Measurements from ENCODE around the gene FAIM2.

The FAIM2 gene

DNA sequence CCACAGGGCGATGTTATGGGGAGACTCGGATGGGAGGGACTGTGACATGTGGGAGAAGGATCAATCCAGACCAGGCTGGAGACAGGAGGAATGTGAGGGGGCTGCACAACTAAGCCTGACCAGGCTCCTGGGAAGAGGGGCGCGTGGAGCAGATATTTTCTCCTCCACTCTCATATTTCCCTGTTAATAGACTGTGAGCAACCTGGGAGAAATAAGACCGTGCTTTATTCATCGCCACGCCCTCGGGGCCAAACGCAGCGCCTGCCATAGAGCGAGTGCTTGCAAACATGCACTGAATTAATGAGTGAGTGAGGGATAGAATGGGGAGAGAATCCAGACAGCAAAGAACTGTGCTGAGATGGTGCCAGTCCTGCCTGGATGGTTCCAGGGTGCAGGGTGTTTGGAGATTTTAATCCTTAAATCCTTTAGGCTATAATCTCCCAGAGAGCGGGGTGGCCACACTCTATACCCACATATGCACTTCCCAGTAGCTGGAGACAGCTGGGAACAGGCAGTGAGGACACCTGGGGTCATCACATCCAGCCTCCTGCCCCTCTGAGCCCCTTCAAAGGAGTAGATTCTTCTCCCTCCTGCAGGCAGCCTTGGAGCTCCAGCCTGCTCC is 13.6 kb upstream of the FAIM2 start:
- no peak for DNase-seq

DNA sequence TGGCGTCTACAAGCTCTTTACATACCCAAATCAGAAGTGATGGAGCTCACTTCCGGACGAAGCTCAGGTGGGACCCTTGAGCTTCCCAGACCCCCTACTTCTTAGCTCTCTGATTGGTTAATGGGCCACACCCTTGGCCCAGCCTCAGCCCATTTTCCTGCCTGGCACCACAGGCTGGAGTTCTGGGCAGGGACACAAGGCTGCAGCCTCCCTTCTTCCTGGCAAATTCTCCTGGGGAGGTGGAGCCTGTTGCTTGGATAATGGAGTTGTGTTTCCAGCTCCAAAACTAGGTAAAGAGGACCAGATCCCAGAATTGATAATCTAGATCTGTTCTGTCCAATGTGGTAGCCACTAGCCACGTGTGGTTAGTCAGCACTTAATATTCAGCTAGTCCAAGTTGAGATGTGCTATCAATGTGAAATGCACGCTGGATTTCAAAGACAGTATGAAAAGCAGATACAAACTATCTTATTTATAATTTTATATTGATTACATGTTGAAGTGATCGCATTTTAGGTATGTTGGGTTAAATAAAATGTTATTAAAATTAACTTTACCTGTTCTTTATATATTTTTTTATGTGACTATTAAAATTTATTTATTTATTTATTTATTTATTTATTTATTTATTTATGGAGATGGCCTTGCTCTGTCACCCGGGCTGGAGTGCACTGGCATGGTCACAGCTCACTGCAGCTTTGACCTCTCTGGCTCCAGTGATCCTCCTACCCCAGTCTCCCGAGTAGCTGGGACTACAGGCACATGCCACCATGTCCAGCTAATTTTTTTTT is 12.6 kb upstream of the FAIM2 start:
- DNase-seq = no peak

DNA sequence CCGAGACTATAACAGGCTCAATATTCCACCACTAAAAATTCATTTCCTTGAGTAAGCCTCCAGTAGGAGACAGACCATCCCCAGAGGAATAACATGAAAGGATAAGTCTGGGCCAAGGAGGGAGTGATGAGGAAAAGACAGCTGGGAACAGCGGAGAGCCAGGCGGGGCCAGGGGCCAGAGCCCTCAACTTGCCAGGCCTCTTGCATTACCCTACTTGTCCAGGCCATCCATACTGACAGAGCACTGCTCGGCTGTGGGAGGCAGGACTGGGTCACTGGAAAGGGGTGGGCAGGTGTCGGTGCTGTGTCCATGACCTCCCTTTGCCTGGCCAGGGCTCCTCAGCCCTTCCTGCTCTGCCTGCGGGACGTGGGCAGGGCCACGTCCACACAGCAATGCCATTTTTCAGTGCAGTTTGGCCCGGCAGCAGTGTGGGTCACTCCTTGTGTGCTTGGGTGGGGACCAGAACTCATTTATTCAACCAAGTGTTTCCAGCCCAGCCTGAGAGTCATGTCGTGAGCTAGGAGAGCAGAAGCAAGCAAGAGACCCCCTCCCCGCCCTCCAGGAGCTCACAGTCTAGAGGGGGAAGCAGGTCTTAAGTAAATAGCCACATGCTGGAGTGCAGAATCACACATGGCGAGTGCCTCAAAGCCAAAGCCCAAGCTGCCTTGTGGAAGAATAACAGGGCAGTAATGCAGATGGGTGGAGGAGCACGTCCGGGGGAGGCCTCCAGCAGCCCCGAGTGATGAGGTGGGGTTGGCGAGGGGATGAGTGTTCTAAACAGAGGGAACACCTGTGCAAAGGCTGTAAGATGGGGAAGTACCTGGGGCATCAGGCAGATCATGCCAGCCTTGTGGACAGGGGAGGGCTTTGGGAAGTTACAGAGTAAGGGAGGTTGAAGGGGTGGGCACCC is 8.9 kb upstream of the FAIM2 start:
- DNase-seq = no peak

DNA sequence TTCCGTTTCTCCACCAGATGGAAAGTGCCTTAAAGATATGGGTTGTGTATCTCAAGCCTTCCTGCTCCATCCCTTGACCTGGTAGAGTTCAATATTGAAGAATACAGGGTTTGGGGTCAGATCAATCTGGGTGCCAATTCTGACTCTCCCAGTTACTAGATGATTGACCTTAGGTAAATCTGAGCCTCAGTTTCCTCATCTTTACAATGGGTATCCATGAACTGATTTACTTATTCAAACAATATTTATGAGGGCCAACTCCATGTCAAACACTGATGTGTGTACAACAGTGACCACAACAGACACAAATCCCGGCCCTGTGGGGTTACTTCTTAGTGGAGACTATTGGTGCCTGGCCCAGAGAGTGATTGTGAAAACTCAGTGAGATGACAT is 7.5 kb upstream of the FAIM2 start:
- no peak for DNase-seq

DNA sequence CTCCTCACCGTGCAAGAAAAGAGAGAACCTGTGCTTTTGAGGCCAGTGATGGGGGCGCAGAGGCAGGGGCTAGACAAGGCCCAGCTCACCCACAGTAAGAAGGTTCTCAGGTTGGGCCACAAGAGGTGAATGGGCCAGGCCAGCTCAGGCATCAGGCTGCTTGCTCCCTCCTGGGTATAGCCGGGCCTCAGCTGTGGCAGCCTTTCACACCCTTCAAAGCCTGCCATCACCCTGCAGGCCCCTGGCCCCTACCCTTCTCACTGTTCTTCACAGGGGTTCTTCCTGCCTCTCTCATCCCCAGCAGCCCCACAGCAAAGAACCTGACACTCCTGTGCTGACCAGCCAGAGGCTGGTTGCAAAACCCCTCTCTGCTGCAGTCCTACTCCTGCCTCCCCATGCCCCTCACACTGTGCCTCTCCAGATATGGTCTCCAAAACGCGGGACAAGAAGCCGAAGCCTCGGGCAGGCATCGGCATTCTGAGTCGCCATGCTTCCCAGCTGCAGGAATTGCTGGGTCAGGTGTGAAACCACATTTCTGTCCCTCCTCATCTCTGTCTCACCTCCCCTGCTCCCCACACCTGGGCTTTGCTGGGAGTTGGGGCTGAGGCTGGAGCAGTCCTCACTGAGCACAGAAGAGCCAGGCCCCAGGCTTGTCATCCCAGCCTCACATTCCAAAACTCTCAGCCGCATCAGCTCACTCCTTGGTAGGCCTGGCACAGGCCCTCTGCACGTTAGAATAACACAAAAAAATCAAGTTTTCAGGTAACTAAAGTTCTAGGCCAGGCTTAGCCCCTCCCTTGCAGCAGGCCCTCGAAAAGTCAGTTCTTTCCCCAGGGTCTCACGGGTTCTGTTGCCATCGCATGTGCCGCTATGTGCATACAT is 6.9 kb upstream of the FAIM2 start:
- DNase-seq = no peak

DNA sequence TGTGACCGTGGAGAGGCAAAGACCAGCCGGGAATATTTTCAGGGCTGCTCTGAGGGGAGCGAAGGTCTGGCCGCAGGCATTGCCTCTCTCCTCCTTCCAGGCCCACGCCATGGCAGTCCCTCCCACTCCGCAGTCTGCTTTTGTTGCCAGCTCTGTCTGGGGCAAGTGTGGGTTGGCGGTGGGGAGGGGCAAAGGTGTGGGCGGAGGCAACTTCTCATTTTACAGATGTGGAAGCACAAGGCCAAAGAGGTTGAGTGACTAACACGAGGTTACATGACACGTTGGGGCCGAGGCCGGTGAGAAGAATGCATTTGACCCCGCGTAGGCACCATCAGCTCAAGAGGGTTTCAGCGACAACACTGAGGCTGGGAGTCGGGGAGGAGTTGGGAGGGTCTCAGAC is 6.1 kb upstream of the FAIM2 start:
- DNase-seq = no peak

DNA sequence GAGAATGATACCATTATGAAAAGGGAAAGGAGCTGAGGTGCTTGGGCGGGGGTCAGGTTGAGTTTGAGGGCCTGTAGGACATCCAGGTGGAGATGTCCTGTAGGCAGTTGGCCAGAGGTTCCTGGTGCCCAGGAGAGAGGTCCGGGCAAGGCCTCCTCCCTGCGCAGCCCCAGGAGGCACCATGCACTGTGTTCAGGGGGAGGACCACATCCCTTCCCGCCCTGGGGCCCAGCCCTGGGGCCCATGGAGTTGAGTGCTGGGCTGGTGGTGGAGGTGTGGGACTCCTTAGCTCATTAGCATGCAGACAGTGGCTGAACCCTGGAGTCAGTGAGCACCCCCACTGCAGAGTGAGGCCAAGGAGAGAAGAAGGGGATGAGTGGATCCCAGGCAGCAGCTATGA is 5.7 kb upstream of the FAIM2 start:
- no peak for DNase-seq

DNA sequence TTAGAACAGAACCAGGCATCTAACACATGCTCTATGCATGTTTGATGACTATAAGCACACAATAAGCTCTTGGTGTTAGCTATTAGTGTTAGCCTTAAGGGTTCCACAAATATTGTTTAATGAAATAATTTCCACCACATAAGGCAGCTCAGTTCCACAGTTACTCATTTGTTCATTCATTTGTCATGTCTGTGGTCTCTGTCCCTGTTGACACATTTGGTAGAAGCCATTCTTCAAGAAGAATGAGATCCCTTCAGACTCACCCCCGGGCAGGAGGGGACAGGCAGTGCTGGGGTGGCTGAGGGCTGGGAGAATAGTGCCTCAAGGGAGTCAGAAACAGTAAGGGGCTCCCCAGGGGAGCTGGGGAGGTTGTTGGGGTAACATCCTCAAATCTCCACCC is 3.7 kb upstream of the FAIM2 start:
- no peak for DNase-seq

DNA sequence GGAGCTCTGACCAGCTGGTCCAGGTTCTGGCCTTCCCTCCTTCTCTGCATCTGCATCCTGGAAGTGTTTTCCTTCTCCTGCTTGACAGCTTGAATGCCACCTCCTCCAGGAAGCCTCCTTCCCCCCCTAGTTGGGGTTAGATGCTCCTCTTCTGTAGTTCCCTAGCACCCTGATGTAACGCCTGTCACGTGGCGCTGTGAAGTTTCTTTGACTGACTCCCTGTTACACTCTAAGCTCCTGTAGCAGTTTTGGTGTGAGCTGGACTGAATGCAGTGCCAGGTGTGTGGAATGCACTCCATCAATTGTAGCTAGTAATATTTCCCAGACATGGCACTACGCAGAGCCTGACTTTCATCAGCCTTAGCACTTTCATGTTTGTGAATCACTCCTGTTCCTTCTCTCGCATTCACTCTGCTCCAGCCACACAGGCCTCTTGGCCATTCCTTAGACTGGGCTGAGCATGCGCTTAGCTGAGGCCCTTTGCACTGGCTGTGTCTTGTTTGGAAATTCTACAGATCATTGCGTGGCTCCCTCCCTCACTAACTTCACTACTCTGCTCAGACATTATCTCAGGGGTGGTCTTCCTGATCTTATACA is 2.1 kb upstream of the FAIM2 start:
- no peak for DNase-seq

DNA sequence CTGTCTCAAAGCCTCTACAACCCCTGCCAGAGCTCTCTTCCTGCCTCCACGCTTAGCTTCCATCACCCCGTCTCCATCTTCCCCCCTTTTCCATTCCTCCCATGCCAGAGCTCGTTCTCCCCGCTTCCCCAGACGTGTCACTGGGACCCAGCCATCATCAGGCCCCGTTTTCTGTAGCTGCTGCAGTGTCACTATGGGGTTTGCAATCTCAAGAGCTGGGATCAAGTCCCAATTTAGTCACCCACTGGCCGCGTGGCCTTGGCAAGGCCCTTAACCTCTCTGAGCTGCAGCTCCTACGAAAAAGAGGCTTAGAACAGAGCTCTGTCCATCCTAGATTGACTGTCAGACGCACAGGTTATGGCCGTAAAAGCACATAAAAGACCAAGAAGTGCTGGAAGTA is 901 bp upstream of the FAIM2 start:
- no peak for DNase-seq

DNA sequence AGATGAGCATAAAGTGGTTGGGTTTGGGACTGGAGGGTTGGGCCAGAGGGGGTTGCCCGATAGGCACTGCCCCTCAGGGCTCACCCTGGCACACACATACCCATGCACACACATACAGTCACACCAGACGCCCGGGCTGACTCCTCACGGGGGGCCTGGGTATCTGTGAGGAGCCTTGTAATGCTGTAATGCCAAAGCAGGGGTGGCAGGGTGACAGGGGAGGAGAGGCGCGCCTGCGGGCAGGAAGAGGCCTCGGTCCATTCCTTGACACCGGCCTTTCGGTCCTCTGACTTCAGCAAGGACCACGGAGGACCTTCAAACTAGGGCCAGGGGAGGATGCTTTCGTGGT is 375 bp downstream of the FAIM2 start:
- no peak for DNase-seq

DNA sequence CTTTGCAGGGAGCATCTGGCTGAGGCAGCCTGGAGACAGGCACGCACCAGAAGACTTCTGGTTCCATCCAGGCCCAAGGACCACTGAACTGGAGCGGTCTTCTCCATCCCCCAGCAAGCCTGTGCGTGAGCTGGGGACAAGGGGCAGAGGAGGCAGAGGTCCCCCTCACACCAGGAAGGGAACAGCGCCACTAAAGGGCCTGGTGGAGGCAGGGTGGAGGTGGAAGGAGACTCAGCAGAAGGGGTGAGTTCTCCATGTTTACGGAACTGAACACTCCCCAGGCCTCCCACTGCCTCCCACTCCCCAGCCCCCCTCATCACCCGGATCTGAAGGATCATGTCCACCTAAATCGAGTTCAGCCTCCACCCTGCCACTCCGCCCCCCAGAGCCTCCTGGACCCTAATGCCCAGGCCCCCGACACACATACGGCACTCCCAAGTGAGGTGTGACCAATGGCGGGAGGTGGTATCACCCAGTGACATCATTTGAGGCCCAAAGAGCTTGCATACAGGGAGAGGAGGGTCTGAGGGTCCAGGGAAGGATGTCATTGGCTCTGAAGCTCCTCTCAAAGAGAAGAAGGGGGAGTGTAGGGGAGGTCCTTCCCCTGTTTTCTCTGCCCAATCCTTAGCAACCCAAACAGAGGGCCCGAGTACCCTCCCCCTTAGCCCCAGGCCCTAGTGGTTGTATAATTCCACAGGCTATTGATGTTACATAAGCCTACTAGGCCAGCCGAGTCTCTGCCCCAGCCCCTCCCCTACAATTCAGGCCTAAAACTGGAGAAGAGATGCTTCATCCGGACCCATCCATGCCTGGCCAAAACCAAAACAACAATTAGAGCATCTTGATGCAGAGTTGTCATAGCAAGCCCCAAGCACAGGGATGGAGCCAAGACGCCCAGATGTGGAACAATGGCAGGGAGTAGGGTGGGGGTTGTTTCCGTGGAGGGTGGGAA is 1.0 kb downstream of the FAIM2 start:
- no peak for DNase-seq

DNA sequence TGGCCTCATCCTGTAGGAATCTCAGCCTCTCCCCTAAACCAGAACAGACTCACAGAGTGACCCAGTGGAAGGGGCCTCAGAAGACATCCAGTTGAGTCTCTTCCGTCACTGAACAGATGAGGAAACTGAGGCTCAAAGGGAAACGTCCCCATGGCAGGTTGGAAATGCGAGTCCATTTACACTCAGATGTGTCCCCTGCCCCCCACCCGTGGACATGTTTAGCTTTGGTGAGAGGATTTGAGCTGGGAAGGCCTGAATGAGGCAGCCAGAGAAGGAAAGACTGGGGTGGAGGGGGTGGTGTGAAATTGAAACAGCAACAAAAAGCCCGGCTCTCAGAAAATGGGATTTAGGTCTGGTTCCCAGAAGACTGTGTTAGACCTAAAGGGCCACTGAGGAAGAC is 1.7 kb downstream of the FAIM2 start:
- no peak for DNase-seq

DNA sequence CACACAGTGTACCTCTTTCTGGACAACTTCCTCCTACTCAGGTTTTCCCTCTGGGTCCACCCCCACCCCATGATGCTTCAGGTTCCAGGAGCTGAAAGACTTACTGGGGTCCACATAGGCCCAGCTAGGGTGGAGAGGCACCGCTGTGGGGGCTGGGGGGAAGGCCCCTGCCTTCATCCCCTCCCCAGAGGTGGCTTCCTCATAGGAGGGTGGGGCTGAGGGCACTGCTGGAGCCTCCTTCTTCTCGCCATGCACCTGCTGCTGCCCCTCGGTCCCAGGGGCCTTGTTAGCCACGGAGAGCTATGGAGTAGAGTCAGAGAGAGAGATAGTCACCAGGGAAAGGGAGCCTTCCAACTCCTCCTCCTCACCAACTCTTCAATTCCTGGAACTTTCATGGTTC is 2.7 kb downstream of the FAIM2 start:
- DNase-seq = peak in 1 of 2 experiments; percentile 68

DNA sequence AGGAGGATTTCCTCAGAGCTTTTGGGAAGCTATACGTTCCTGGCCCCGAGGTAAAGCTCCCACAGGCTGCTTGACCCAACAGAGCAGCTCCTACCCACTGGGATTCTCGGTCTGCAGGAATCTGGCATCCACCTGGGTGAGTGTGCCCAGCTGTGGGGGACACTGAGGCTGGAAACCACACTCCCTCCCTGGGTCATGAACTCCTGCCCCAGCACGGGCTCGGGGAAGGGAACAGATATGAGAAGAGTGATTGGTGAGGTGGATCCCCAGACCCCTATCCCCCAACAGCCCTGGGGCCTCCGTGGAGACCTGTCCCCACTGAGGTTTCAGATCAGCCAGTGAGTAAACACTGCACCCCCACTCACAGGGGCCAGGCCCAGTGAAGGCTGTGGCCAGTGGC is 3.3 kb downstream of the FAIM2 start:
- DNase-seq = no peak

DNA sequence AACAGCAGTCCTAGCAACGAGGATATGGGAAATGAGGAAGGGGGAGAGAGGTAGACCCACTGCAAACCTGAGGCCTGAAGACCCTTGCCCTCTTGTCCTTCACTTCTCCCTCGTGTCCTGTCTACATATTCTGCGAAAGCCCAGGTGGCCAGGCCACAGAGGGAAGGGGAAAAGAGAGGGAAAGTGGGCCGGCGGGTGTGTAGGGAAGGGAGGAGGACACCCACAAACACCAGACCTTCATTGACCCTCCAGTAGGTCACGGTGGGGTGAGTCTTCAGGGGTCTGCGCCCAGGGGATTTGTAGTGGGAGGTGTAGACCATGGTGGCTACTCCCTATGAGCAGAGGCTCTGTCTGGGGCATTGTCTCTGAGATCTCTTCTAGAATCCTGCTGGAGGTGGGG is 3.8 kb downstream of the FAIM2 start:
- no peak for DNase-seq

DNA sequence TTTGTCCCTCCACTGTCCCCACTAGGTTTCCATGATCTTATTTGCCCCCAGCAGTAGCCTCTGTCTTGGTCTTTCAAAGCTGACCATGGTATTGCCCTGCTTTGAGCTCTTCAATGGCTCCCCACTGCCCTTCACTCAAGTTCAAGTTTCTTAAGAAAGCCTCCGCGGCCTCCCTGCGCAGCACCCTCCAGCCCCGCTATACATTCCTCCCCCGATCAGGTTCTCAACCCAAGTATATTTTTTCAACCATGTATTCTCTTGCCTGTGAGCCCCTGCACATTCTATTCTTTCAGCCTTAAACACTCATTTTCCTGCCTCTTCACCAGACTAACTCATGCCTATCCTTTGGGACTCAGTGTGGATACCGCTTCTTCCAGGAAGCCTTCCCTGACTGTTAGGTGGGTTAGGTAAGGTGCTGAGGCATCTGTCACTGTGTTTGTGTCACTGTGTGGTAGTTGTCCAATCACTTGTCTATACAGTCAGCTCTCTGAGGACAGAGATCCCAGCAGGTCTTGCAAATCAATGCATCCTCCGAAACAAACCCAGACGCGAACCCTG is 4.3 kb downstream of the FAIM2 start:
- DNase-seq = no peak

DNA sequence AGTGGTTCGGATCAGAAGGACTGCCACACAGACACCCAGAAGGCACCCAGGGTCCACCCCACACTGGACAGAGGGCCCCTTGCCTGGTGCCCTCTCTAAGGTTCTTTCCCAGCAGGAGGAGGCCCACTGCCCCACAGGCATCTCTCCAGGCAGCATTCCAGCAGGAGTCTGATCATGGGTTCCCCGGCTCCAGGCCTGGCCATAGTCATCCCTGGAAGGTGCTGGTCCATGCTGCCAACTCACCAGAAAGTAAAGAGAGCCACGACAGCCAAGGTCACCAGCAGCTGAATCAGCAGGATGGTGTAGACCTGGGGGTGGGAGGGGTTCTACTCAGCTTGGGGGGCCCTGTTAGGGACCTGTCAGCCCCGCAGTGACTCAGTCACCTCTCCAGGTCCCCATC is 6.4 kb downstream of the FAIM2 start:
- DNase-seq = no peak

DNA sequence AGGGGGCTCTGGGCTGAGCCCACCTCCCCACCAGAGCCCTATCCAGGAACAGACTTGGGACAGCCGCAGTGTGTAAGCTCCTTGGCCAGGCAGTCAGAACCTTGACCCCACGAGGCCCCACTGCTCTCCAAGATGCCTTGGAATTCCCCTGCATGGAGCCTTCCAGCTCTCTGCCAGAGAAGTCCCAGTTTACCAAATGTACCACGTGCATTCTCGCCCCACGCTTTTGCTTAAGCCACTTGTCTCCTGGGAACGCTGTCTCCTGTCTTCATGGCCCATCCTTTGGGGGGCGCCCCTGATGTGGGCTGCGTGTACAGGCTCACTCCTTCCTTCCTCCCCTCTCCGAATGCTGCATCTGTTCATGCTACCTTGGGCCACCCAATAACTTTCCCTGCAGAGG is 7.9 kb downstream of the FAIM2 start:
- no peak for DNase-seq

DNA sequence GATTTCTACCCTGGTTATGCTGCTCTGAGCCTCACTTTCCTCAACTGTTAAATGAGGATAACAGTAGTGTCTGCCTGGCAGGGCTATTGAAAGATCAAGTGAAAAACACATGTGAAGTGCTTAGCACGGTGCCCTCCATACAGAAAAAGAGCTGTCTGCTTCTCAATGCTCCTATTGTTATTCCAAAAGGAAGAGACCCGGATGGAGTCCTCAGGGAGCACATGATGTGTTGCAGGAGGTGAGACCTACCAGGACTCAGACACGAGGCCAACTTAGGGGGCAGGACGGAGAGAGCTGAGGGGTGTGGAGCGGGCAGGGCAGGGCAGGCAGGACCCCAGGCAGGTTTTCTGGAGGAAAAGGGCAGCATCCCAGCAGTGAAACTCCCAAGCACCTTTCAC is 8.9 kb downstream of the FAIM2 start:
- DNase-seq = no peak
